GM12878 (cell line): ENCODE measurements around the gene SEC14L1. TPM values are rescaled to one million over a fixed set of nuclear protein-coding genes. Genes with fewer than 3 reads are reported as not detected.

Experiments
- ATAC-seq: fragments of 200-7000 bp; cut with Tn5 transposase; 3 replicates; pipeline ENCODE4 v1.9.1; 2020; ENCODE audit warnings: mild to moderate bottlenecking, moderate library complexity
- BruUV-seq: library from RNA; stranded (reverse); fragments of 400-500 nt; replicated peaks from 2 replicates; lab custom pipeline; 2021; lab: Mats Ljungman, UMichigan
- CTCF ChIA-PET: fragments of 300-600 bp; sonication (Branson Sonifier 250); formaldehyde crosslinking; extraction: SDS; loops from one replicate; lab custom pipeline; 2021; ENCODE audit warnings: inconsistent platforms; lab: Yijun Ruan, JAX
- POLR2A ChIA-PET: fragments of 350-600 bp; formaldehyde crosslinking; extraction: SDS; loops from one replicate; lab custom pipeline; 2021; ENCODE audit warnings: inconsistent platforms; lab: Charles Lee
- RAD21 ChIA-PET: fragments of 300-600 bp; sonication (Branson Sonifier 250); formaldehyde crosslinking; loops from one replicate; lab custom pipeline; 2023; ENCODE audit warnings: antibody characterized with exemption; ENCODE audit not compliant: unreplicated experiment; lab: Charles Lee
- SMC1A ChIA-PET: fragments of 300-600 bp; sonication (Branson Sonifier 250); formaldehyde crosslinking; loops from one replicate; lab custom pipeline; 2023; ENCODE audit not compliant: unreplicated experiment, uncharacterized antibody; lab: Charles Lee
- DNase-seq: peaks from one replicate; pipeline ENCODE4 v3.0.0-alpha.2; 2011; ENCODE audit warnings: low read depth, low spot score
- FAIRE-seq: peaks from 3 replicates; lab custom pipeline; 2011; peaks lifted over from hg19 to GRCh38; lab: Jason Lieb, UNC
- H2AFZ ChIP-seq: 2 replicates; pipeline ENCODE4 v1.6.0; 2011; ENCODE audit warnings: low read depth, low read length, control low read depth; ENCODE audit not compliant: control insufficient read depth
- H3K27ac ChIP-seq: 2 replicates; pipeline ENCODE4 v1.5.1; 2011; ENCODE audit warnings: control low read depth; ENCODE audit not compliant: control insufficient read depth, insufficient read depth
- H3K27me3 ChIP-seq, 2 experiments: replicated peaks in 1 of 2; 2 replicates each; pipeline versions ENCODE4 v1.6.0 to v1.6.1; 2011; ENCODE audit warnings: low read length in 1 of 2; ENCODE audit not compliant: control insufficient read depth in 2 of 2, insufficient read depth in 2 of 2
- H3K36me3 ChIP-seq, 2 experiments: 2 replicates each; pipeline ENCODE4 v1.5.1; 2011; ENCODE audit warnings: low read length in 1 of 2; ENCODE audit not compliant: control insufficient read depth in 2 of 2, insufficient read depth in 2 of 2
- H3K4me1 ChIP-seq: 2 replicates; pipeline ENCODE4 v1.6.1; 2011; ENCODE audit warnings: mild to moderate bottlenecking, low read length, moderate library complexity, mixed read lengths; ENCODE audit not compliant: control insufficient read depth, insufficient read depth
- H3K4me2 ChIP-seq: 2 replicates; pipeline ENCODE4 v1.6.0; 2011; ENCODE audit warnings: control low read depth; ENCODE audit not compliant: control insufficient read depth, insufficient read depth
- H3K4me3 ChIP-seq: fragments of 200-600 bp; sonication (generic); 2 replicates; pipeline ENCODE4 v1.5.1; 2016
- H3K79me2 ChIP-seq: 2 replicates; pipeline ENCODE4 v1.6.0; 2011; ENCODE audit warnings: low read length; ENCODE audit not compliant: control insufficient read depth, insufficient read depth
- H3K9ac ChIP-seq: 2 replicates; pipeline ENCODE4 v1.8.0; 2011; ENCODE audit warnings: low read length, control low read depth, mixed read lengths; ENCODE audit not compliant: control insufficient read depth, insufficient read depth
- H3K9me3 ChIP-seq: replicated peaks from 3 replicates; pipeline ENCODE4 v1.5.1; 2011; ENCODE audit warnings: mild to moderate bottlenecking, low read length; ENCODE audit not compliant: control insufficient read depth, insufficient read depth
- H4K20me1 ChIP-seq: 2 replicates; pipeline ENCODE4 v1.6.0; 2011; ENCODE audit not compliant: control insufficient read depth, insufficient read depth
- ATF7 ChIP-seq: fragments of 450-650 bp; IDR thresholded peaks from 2 replicates; pipeline ENCODE4 v1.6.1; 2016; ENCODE audit warnings: low read depth, mild to moderate bottlenecking
- BCL3 ChIP-seq: IDR thresholded peaks from 2 replicates; pipeline ENCODE4 v1.6.1; 2011; ENCODE audit warnings: borderline replicate concordance, low read depth, mild to moderate bottlenecking, moderate library complexity, low read length; ENCODE audit not compliant: insufficient read depth, poor library complexity, severe bottlenecking
- BMI1 ChIP-seq: fragments of 450-650 bp; IDR thresholded peaks from 2 replicates; pipeline ENCODE4 v1.6.1; 2016; ENCODE audit warnings: mild to moderate bottlenecking, moderate library complexity, borderline replicate concordance
- CREM ChIP-seq: IDR thresholded peaks from 2 replicates; pipeline ENCODE4 v1.6.1; 2014; ENCODE audit warnings: antibody characterized with exemption, low read depth
- DPF2 ChIP-seq: fragments of 450-650 bp; IDR thresholded peaks from 2 replicates; pipeline ENCODE4 v1.6.1; 2017; ENCODE audit warnings: mild to moderate bottlenecking
- EED ChIP-seq: sonication (generic); IDR thresholded peaks from 2 replicates; pipeline ENCODE4 v1.6.1; 2016; ENCODE audit warnings: antibody characterized with exemption, low read depth
- IKZF2 ChIP-seq, 2 experiments: fragments of 450-650 bp; IDR thresholded peaks; 2 replicates each; pipeline ENCODE4 v1.6.1; 2017; ENCODE audit warnings: mild to moderate bottlenecking in 2 of 2, moderate library complexity in 2 of 2
- IRF4 ChIP-seq: IDR thresholded peaks from 2 replicates; pipeline ENCODE4 v1.6.1; 2011; ENCODE audit warnings: low read depth, low read length
- KLF5 ChIP-seq: fragments of 450-650 bp; IDR thresholded peaks from 2 replicates; pipeline ENCODE4 v1.6.1; 2014; ENCODE audit warnings: mild to moderate bottlenecking; ENCODE audit not compliant: partially characterized antibody
- MTA2 ChIP-seq: fragments of 450-650 bp; IDR thresholded peaks from 2 replicates; pipeline ENCODE4 v1.6.1; 2016; ENCODE audit warnings: low read depth, mild to moderate bottlenecking, moderate library complexity
- NRF1 ChIP-seq: conservative IDR thresholded peaks from 2 replicates; pipeline ENCODE4 v1.6.1; 2011; ENCODE audit warnings: mild to moderate bottlenecking, low read depth, low read length, improper control_type of control experiment
- RCOR1 ChIP-seq: conservative IDR thresholded peaks from 2 replicates; pipeline ENCODE4 v1.6.1; 2012; ENCODE audit warnings: low read depth, low read length, improper control_type of control experiment
- SMARCA5 ChIP-seq: fragments of 450-650 bp; IDR thresholded peaks from 2 replicates; pipeline ENCODE4 v1.6.1; 2017; ENCODE audit warnings: mild to moderate bottlenecking
- ZBTB33 ChIP-seq: fragments of 450-650 bp; IDR thresholded peaks from 2 replicates; pipeline ENCODE4 v1.6.1; 2017; ENCODE audit warnings: mild to moderate bottlenecking
- ZNF207 ChIP-seq: fragments of 450-650 bp; IDR thresholded peaks from 2 replicates; pipeline ENCODE4 v1.6.1; 2014; ENCODE audit warnings: antibody characterized with exemption, mild to moderate bottlenecking, borderline replicate concordance
- ZNF687 ChIP-seq: fragments of 450-650 bp; IDR thresholded peaks from 2 replicates; pipeline ENCODE4 v1.6.1; 2017; ENCODE audit warnings: mild to moderate bottlenecking, moderate library complexity
- ZZZ3 ChIP-seq: IDR thresholded peaks from 2 replicates; pipeline ENCODE4 v1.6.1; 2011; ENCODE audit warnings: low read depth; ENCODE audit not compliant: control insufficient read depth, insufficient read length
- WGBS: methylation state at CpG from one replicate; pipeline ENCODE4 v1.1.6; 2016; ENCODE audit warnings: low lambda C conversion rate; ENCODE audit not compliant: insufficient replicate concordance, insufficient coverage; ENCODE audit errors: missing lambda C conversion rate; 5-methylcytosine and 5-hydroxymethylcytosine counted together
- in situ Hi-C: fragments of 300-500 bp; cut with MboI; formaldehyde crosslinking; loops from 9 replicates; pipeline ENCODE4 v1.14.3; 2018; ENCODE audit warnings: mixed read lengths
- intact Hi-C: fragments of 100-400 bp; cut with micrococcal nuclease; formaldehyde crosslinking; loops from one replicate; pipeline ENCODE4 v1.14.2; 2022; ENCODE audit not compliant: unreplicated experiment
- polyA plus RNA-seq, 11 experiments: library from polyadenylated mRNA; depleted of rRNA in 4 of 11; unstranded in 6 of 11; stranded (reverse) in 5 of 11; fragments of >200 nt; fragmentation: Nextera tagmentation in 4 of 11; fragmentation: Illumina TruSeq in 1 of 11; extraction: Ambion mirVana in 4 of 11; extraction: Trizol in 1 of 11; gene quantifications; 1 replicate in 1 of 11; 2 replicates in 10 of 11; pipeline versions ENCODE4 v1.2.1 to v1.2.3, GENCODE V29; 2011 to 2016; ENCODE audit warnings: inconsistent platforms in 2 of 11, missing spikeins in 2 of 11, low read depth in 1 of 11
- total RNA-seq, 4 experiments: library from RNA; depleted of rRNA in 3 of 4; stranded (reverse); fragments of >200 nt in 3 of 4; fragmentation: Illumina TruSeq in 1 of 4; extraction: Trizol in 1 of 4; gene quantifications; 2 replicates each; pipeline versions ENCODE4 v1.2.1 to v1.2.3, GENCODE V29; 2013 to 2021

Gene SEC14L1
- total and polyA plus RNA-seq, 10 of the 15 experiments (the other 5 are each of a cell fraction or from before 2014, with no cell fraction given), result 6.3 to 66.1 (median 33.5) TPM

- no peak overlapping the region for H3K4me3 ChIP-seq
- RAD21 ChIA-PET, result interaction anchor here (1.7 kb wide), 1 partner anchor 75 kb away, joined by 5 read pairs; the partner anchor contains the start of gene SEC14L1
- H3K27me3 ChIP-seq, result no peaks in the 10 kb centered on the region
- ATAC-seq, result no peak
- H3K36me3 ChIP-seq, result peaks cover 49 to 57% of the 10 kb centered on the region in 2 experiments
- DNase-seq, result no peak
- CTCF ChIA-PET, result interaction anchor here (0.7 to 4.5 kb wide), 4 partner anchors 29 to 128 kb away, joined by 3 to 17 read pairs (median 4); no protein-coding TSS in a partner anchor
- H4K20me1 ChIP-seq, result no peaks in the 10 kb centered on the region
- 98% methylated on average over 16 of the region's 16 CpGs for WGBS
- H3K9ac ChIP-seq, result no peak overlapping the region
- H3K27ac ChIP-seq, result no peak overlapping the region
- H2AFZ ChIP-seq, result no peak overlapping the region
- no peak overlapping the region for H3K4me2 ChIP-seq
- peaks cover 3% of the 10 kb centered on the region; the same call in 1 of the 2 replicates for H3K79me2 ChIP-seq
- POLR2A ChIA-PET, result no interaction called here
- TSS peak; percentile 72 for BruUV-seq
- SMC1A ChIA-PET, result interaction anchor here (1.1 kb wide), 1 partner anchor 127 kb away, joined by 4 read pairs; no protein-coding TSS in a partner anchor
- intact Hi-C loops (no loop called here), in situ Hi-C loops (no loop called here)
- H3K4me1 ChIP-seq, result peaks cover 32% of the 10 kb centered on the region
- FAIRE-seq, result no peak
- no peaks in the 10 kb centered on the region for H3K9me3 ChIP-seq
- TF ChIP-seq DPF2 (no peak), ZNF687 (no peak), EED (no peak), ZZZ3 (no peak), ZNF207 (no peak), IRF4 (no peak), IKZF2 (IDR thresholded peaks at IDR 0.05) (no peak), BCL3 (no peak), ATF7 (no peak), RCOR1 (no peak), NRF1 (no peak), CREM (no peak), BMI1 (no peak), MTA2 (no peak), ZBTB33 (no peak), SMARCA5 (no peak), KLF5 (no peak)
Measured at GRCh38 chr17:77215281-77215680, 74.5 kb downstream of the SEC14L1 start.
